HG03571 (cell line): ENCODE results near the gene KCTD12.

Experiments used
- ATAC-seq: cut with Tn5 transposase; IDR thresholded peaks from one replicate; pipeline ENCODE4 v1.9.1; 2021; ENCODE audit not compliant: unreplicated experiment

Gene KCTD12

GRCh38 chr13:76860706-76861105, 25.5 kb downstream of the KCTD12 start:
- ATAC-seq, result no peak

- no peak for ATAC-seq
These were observed 31.3 kb downstream of the KCTD12 start for GRCh38 chr13:76854894-76855293.

- no peak for ATAC-seq
These were observed 32.1 kb downstream of the KCTD12 start for GRCh38 chr13:76853921-76854608.

GRCh38 chr13:76853481-76853880, 32.7 kb downstream of the KCTD12 start:
- ATAC-seq, result no peak

- no peak for ATAC-seq
These were observed 33.2 kb downstream of the KCTD12 start for GRCh38 chr13:76852986-76853385.

GRCh38 chr13:76851961-76852360, 34.2 kb downstream of the KCTD12 start:
- no peak for ATAC-seq

GRCh38 chr13:76849493-76849892, 36.7 kb downstream of the KCTD12 start:
- no peak for ATAC-seq

- no peak for ATAC-seq
These were observed 37.6 kb downstream of the KCTD12 start for GRCh38 chr13:76848596-76848995.

- no peak for ATAC-seq
These were observed 39.8 kb downstream of the KCTD12 start for GRCh38 chr13:76846363-76846762.

- no peak for ATAC-seq
These were observed 40.3 kb downstream of the KCTD12 start for GRCh38 chr13:76845865-76846264.

GRCh38 chr13:76845367-76845766, 40.8 kb downstream of the KCTD12 start:
- ATAC-seq, result no peak

- no peak for ATAC-seq
These were observed 48.4 kb downstream of the KCTD12 start for GRCh38 chr13:76837801-76838200.

- no peak for ATAC-seq
These were observed 49.9 kb downstream of the KCTD12 start for GRCh38 chr13:76836311-76836710.

GRCh38 chr13:76833441-76833954, 52.7 kb downstream of the KCTD12 start:
- ATAC-seq, result no peak

GRCh38 chr13:76832258-76832988, 53.8 kb downstream of the KCTD12 start:
- no peak for ATAC-seq

GRCh38 chr13:76830805-76831204, 55.4 kb downstream of the KCTD12 start:
- ATAC-seq, result no peak
